ENCODE results near the gene LEPR. TPM values are rescaled to one million over a fixed set of nuclear protein-coding genes. Genes with fewer than 3 reads are reported as not detected.

LEPR gene
- total and polyA plus RNA-seq, 4 donors = 42.0 to 103 (median 72.7) TPM

GRCh38 chr1:65467536-65467935 lies 47.1 kb downstream of the LEPR start:
- no peak overlapping the region for H3K4me3 ChIP-seq (ENCODE audit: low read depth in 1 of 3, low read length in 3 of 3)
- H3K36me3 ChIP-seq (ENCODE audit: control insufficient read depth in 4 of 4, insufficient read depth in 3 of 4, low read depth in 1 of 4, low read length in 3 of 4) = no peaks in the 10 kb centered on the region
- peaks cover 5 to 26% (median 18%) of the 10 kb centered on the region in 4 donors for H3K4me1 ChIP-seq (ENCODE audit: control insufficient read depth in 4 of 4, insufficient read depth in 4 of 4, low read length in 3 of 4)
- 63% methylated on average over 6 of the region's 6 CpGs for WGBS
- no peak overlapping the region for H3K27ac ChIP-seq (ENCODE audit: low read depth in 1 of 2, low read length in 2 of 2)
- no peaks in the 10 kb centered on the region for H3K27me3 ChIP-seq (ENCODE audit: control insufficient read depth in 4 of 4, insufficient read depth in 4 of 4, low read length in 3 of 4)
- TF ChIP-seq SP1 (IDR thresholded peaks at IDR 0.05) (no peak), MAX (IDR thresholded peaks at IDR 0.05) (no peak)
- no peak overlapping the region for H3K9ac ChIP-seq (ENCODE audit: low read depth in 1 of 2, low read length in 2 of 2)
- no peaks in the 10 kb centered on the region for H3K9me3 ChIP-seq (ENCODE audit: control insufficient read depth in 4 of 4, low read length in 3 of 4)
- DNase-seq (ENCODE audit: low spot score) = peak; percentile 62

GRCh38 chr1:65469126-65469888 lies 48.8 kb downstream of the LEPR start:
- H3K4me3 ChIP-seq (ENCODE audit: low read depth in 1 of 3, low read length in 3 of 3) = no peak overlapping the region
- no peak for TF ChIP-seq HNF4G (IDR thresholded peaks at IDR 0.05)
- peak in 1 of 2 donors; percentile 11 for TF ChIP-seq HNF4A (conservative IDR thresholded peaks at IDR 0.05)
- TF ChIP-seq YY1 (IDR thresholded peaks at IDR 0.05) = peak; percentile 5
- peaks cover 8 to 34% (median 24%) of the 10 kb centered on the region in 4 donors for H3K4me1 ChIP-seq (ENCODE audit: control insufficient read depth in 4 of 4, insufficient read depth in 4 of 4, low read length in 3 of 4)
- H3K27me3 ChIP-seq (ENCODE audit: control insufficient read depth in 4 of 4, insufficient read depth in 4 of 4, low read length in 3 of 4) = no peaks in the 10 kb centered on the region
- peak overlapping the region; percentile 84 to 87 for H3K27ac ChIP-seq (ENCODE audit: low read depth in 1 of 2, low read length in 2 of 2)
- no peaks in the 10 kb centered on the region for H3K36me3 ChIP-seq (ENCODE audit: control insufficient read depth in 4 of 4, insufficient read depth in 3 of 4, low read depth in 1 of 4, low read length in 3 of 4)
- H3K9me3 ChIP-seq (ENCODE audit: control insufficient read depth in 4 of 4, low read length in 3 of 4) = no peaks in the 10 kb centered on the region
- peak; percentile 34 for DNase-seq (ENCODE audit: low spot score)
- H3K9ac ChIP-seq (ENCODE audit: low read depth in 1 of 2, low read length in 2 of 2) = no peak overlapping the region
- 66% methylated on average over 4 of the region's 4 CpGs for WGBS

- peak overlapping the region; percentile 84 to 87 for H3K27ac ChIP-seq (ENCODE audit: low read depth in 1 of 2, low read length in 2 of 2)
- no peaks in the 10 kb centered on the region for H3K9me3 ChIP-seq (ENCODE audit: control insufficient read depth in 4 of 4, low read length in 3 of 4)
- no peaks in the 10 kb centered on the region for H3K36me3 ChIP-seq (ENCODE audit: control insufficient read depth in 4 of 4, insufficient read depth in 3 of 4, low read depth in 1 of 4, low read length in 3 of 4)
- H3K27me3 ChIP-seq (ENCODE audit: control insufficient read depth in 4 of 4, insufficient read depth in 4 of 4, low read length in 3 of 4) = no peaks in the 10 kb centered on the region
- TF ChIP-seq TAF1 (conservative IDR thresholded peaks at IDR 0.05) = no peak
- TF ChIP-seq GABPA (IDR thresholded peaks at IDR 0.05 in 1 of 2, conservative IDR thresholded peaks at IDR 0.05 in 1 of 2) = no peak
- peak in 1 of 2 donors; percentile 3 for TF ChIP-seq HNF4A (conservative IDR thresholded peaks at IDR 0.05)
- TF ChIP-seq HNF4G (IDR thresholded peaks at IDR 0.05) = no peak
- TF ChIP-seq SP1 (IDR thresholded peaks at IDR 0.05) = no peak
- TF ChIP-seq MAX (IDR thresholded peaks at IDR 0.05) = peak; percentile 35
- no peak for TF ChIP-seq ZBTB33 (IDR thresholded peaks at IDR 0.05)
- no peak for TF ChIP-seq NR2F2 (IDR thresholded peaks at IDR 0.05)
- peak; percentile 43 for TF ChIP-seq YY1 (IDR thresholded peaks at IDR 0.05)
- no peak for TF ChIP-seq CTCF (IDR thresholded peaks at IDR 0.05; ENCODE audit: low read depth, low read length, missing input control)
- TF ChIP-seq FOXA1 (IDR thresholded peaks at IDR 0.05) = no peak
- no peak for TF ChIP-seq EGR1 (IDR thresholded peaks at IDR 0.05; ENCODE audit: low read depth in 2 of 2)
- TF ChIP-seq RXRA (IDR thresholded peaks at IDR 0.05) = peak in 1 of 2 donors; percentile 38
- TF ChIP-seq REST (IDR thresholded peaks at IDR 0.05) = no peak
- TF ChIP-seq ATF3 (IDR thresholded peaks at IDR 0.05) = no peak
- no peak for TF ChIP-seq RAD21 (IDR thresholded peaks at IDR 0.05)
- TF ChIP-seq JUND (IDR thresholded peaks at IDR 0.05) = no peak
- no peak for TF ChIP-seq FOXA2 (IDR thresholded peaks at IDR 0.05)
- H3K4me1 ChIP-seq (ENCODE audit: control insufficient read depth in 4 of 4, insufficient read depth in 4 of 4, low read length in 3 of 4) = peaks cover 8 to 34% (median 25%) of the 10 kb centered on the region in 4 donors
- no peak for DNase-seq (ENCODE audit: low spot score)
- 41% methylated on average over 4 of the region's 4 CpGs for WGBS
- H3K9ac ChIP-seq (ENCODE audit: low read depth in 1 of 2, low read length in 2 of 2) = no peak overlapping the region
- H3K4me3 ChIP-seq (ENCODE audit: low read depth in 1 of 3, low read length in 3 of 3) = no peak overlapping the region
Observed at GRCh38 chr1:65469889-65470340, 49.4 kb downstream of the LEPR start.

Measured in liver (tissue), 9 donors.